Non-pigmented ciliary epithelial cell (primary cell): ENCODE results near the gene APLP2.
"Not testable (repeated sequence)": the region's sequence is repeated elsewhere in the genome, so short reads cannot be mapped to it uniquely, and the experiment has no call there.

Experiments used
- DNase-seq: peaks from one replicate; pipeline ENCODE4 v3.0.0-alpha.2; 2010; ENCODE audit warnings: low read depth

APLP2 gene

DNA sequence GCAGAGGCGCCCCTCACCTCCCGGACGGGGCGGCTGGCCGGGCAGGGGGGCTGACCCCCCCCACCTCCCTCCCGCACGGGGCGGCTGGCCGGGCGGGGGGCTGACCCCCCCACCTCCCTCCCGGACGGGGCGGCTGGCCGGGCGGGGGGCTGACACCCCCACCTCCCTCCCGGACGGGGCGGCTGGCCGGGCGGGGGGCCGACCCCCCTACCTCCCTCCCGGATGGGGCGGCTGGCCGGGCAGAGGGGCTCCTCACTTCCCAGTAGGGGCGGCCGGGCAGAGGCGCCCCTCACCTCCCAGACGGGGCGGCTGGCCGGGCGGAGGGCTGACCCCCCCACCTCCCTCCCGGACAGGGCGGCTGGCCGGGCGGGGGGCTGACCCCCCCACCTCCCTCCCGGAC, 21.5 kb downstream of the APLP2 start:
- not testable (repeated sequence) for DNase-seq

DNA sequence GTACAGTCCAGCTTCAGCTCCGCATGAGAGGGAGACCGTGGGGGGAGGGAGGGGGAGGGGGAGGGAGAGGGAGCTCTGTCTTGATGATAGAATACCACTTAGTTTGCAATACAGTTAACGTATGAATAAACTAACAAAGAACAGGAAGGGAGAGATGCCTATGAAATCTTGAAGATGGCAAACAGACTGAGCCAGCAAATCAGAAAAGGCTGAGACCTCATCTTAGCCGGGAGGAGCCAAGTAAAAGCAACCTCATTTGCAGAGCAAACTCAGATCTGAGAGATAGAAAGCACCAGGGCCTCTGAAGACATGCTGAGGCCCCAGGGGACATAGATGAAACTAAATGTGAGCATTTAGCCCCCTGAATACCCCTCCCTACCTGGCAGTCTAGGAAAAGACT, 23.0 kb downstream of the APLP2 start:
- no peak for DNase-seq

DNA sequence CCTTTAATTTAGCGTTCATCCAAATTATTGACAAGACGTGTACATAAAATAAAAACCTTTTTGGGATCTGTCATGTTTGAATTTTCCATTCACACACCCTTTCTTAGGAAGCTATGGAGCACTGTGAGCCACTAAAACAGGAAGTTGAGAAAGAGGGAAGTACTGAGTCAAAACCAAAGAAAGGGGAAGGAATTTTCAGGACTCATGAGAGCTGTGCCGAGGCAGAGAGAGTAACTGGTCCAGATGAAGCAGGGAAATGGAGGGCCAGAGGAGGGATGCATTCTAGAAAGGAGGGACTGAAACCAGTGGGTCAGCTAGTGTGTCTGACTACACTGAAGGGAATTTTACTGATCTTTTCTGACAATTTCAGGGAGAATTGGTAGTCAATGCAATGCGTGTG, 24.9 kb downstream of the APLP2 start:
- no peak for DNase-seq

DNA sequence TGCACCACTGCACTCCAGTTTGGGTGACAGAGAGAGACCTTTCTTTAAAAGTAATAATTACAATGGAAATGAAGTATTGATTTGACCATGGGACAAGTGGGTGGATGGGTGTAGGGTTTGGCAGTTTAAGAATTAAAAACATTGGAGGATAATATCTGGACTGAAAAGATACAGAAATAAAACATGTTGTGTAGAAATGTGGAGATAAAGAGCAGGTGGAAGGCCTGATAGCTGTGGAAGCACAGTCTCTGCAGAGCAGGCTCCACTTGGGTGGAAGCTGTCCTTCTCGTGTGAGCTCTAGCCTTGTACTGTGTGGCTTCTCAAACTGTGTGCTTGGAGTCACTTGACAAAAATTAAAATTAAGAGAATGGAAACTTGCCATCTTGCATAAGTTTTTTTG, 25.6 kb downstream of the APLP2 start:
- no peak for DNase-seq

DNA sequence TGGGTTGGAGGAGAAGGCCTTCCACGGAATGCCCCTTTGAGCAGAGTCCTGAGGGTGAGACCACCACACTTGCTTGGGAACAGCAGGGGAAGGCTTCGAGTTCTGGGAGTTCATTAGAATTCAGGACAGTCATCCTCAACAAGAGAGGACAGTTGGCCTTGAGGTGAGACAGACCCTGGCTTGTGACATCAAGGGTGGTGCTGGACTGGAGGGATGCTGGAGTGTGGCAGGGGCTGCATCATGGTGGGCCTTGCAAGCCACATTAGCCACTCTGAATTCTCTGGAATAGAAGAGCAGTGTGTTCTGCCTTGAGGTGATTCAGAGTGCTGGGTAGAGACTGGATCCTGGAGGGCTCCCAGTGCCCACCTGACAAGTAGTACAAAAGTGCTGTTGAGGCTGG, 26.3 kb downstream of the APLP2 start:
- DNase-seq = no peak

DNA sequence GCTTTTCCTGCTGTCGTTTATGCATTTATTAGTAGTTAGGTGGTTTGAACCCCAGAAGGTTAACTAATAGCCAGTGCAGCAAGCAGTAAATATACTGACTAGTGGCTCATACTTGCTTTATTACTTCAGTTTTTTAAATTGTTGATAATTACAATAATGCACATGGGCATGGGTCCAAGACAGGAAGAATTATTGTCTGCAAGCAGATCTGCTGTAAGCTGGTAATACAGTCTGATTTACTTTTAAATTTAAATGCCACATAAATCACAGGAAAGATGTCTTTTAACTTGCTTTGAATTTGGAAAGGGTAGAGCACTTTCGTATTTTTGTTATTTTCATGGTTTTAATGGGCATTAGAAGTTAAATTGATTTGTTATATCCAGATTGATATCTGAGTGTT, 27.1 kb downstream of the APLP2 start:
- no peak for DNase-seq

- DNase-seq = no peak
Measured at GRCh38 chr11:130097285-130097684, 27.6 kb downstream of the APLP2 start.

DNA sequence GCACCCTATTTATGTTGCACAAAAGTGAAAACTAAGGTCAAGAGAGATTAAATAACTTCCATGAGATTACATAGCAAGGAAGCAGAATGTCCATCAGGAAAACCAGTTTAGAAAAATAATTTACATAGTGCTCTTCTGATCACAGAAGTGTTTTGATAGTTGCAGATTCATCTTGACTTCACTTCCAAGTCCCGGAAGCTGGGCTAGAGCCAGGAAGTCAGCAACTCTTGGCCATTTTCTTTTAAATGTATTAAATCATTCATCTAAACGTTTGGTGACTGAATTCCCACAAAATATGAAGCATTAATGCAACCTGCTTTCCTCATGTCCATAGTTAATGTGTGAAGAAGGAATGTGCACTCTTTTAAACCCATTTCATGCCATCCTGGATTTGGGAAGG, 29.7 kb downstream of the APLP2 start:
- DNase-seq = no peak

- no peak for DNase-seq
Measured at GRCh38 chr11:130100381-130101095, 30.8 kb downstream of the APLP2 start.

- DNase-seq = no peak
Measured at GRCh38 chr11:130101661-130102060, 32.0 kb downstream of the APLP2 start.

DNA sequence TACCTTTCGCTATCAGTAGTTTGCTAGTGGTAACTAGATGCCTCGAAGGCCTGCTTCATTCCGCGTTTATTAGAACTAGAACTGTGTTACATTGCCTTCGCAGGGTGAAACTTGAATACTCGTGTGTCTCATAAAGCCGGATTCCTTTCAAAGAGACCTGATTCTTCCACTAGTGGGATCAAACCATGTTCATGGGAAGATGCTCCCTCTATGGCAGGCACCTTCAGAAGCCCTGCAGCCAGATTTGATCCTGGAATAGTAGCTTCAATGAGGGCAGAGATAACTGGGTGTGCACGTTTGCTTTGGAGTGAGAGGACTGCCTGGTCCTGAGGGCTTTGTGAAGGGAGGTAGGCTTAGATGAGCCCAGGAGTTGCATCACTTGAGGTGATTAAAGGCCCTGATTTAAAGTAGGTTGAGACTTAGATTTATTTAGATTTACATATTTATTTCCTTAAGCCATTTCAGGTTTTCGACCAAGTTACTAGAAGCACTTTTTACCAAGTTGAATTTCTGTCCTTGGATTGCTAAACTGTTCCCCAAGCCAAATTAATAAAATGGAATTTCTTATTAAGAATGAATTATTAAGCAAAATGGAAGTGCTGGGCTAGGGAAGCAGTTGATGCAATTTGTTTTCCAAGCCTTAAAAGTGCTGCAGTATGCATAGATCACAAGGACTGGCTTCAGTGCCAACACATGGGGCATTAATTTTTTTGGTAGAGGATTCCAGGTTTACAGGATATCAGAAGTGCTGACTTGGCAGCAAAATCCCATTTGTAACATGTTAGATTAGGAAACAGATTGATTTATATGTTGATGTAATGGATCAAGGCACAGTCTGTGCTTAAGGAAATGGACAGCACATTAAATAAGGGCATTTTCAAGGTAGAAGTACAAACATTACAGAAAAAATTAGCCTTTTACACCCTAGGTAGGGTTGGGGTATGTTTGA, 32.9 kb downstream of the APLP2 start:
- DNase-seq = no peak

- peak; percentile 96 for DNase-seq
Measured at GRCh38 chr11:130103296-130103814, 33.7 kb downstream of the APLP2 start.

GRCh38 chr11:130106381-130106780, 36.7 kb downstream of the APLP2 start:
- DNase-seq = no peak

GRCh38 chr11:130108671-130109070, 39.0 kb downstream of the APLP2 start:
- not testable (repeated sequence) for DNase-seq

GRCh38 chr11:130109386-130109785, 39.7 kb downstream of the APLP2 start:
- no peak for DNase-seq

GRCh38 chr11:130110339-130111108, 40.8 kb downstream of the APLP2 start:
- no peak for DNase-seq

- DNase-seq = no peak
Measured at GRCh38 chr11:130112071-130112830, 42.6 kb downstream of the APLP2 start.

DNA sequence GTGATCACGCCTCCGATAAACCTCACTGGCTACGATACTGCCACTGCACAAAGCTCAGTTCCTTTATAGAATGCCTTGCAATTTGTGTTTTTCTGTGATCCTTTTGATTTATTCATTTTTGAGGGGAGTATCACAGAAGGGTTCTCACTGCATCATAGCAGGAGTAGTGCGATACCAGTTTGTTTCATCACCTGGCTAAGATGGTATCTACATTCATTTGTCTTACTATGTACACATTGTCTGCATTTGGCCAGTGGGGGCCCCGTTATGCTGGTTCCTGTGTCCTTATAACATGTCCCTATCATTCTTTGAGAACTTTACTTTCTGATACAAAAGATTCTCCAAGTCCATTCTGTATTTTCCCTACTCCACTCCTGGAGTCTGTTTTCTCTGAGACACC, 44.6 kb downstream of the APLP2 start:
- no peak for DNase-seq

DNA sequence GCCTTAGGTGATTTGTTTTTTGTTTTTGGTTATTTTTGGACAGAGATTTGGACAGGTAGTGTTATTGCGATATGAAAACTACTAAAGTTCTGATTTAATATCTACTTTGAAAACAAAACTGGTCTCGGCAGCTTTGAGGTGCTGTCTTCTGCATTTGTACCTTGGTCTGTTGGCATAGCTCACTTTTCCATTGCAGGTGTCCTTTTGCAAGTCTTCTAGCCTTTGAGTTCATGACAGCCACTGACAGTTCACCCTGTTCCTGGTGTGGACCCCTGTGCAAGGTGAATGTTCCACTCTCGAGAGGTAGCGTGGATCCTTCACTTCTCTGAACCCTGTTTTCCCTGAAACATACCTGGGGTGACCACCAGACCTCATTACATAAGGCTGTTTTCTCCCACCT, 45.0 kb downstream of the APLP2 start:
- DNase-seq = no peak

- no peak for DNase-seq
Measured at GRCh38 chr11:130115218-130115617, 45.5 kb downstream of the APLP2 start.

GRCh38 chr11:130118165-130118564, 48.5 kb downstream of the APLP2 start:
- DNase-seq = no peak
